Astrocyte (in vitro differentiated cells and primary cell): Measurements from ENCODE around the gene SPAG5. TPM values are rescaled to one million over a fixed set of nuclear protein-coding genes. Genes with fewer than 3 reads are reported as not detected.
A peak's percentile ranks its signal among the peaks of the same experiment; 100 is the strongest.

Source experiments
- DNase-seq: peaks from one replicate; pipeline ENCODE4 v3.0.0-alpha.2; 2010; ENCODE audit warnings: low read depth
- FAIRE-seq: peaks from 2 replicates; lab custom pipeline; 2011; peaks lifted over from hg19 to GRCh38; lab: Jason Lieb, UNC
- H2AFZ ChIP-seq: 2 replicates; pipeline ENCODE4 v1.6.0; 2012; ENCODE audit warnings: low read depth, low read length, inconsistent platforms
- H3K27ac ChIP-seq: 2 replicates; pipeline ENCODE4 v1.5.1; 2011; ENCODE audit warnings: low read depth, low read length, inconsistent platforms
- H3K27me3 ChIP-seq: 2 replicates; pipeline ENCODE4 v1.6.0; 2011; ENCODE audit warnings: low read length, inconsistent platforms; ENCODE audit not compliant: insufficient read depth
- H3K36me3 ChIP-seq: 2 replicates; pipeline ENCODE4 v1.5.1; 2011; ENCODE audit warnings: low read length, inconsistent platforms; ENCODE audit not compliant: insufficient read depth
- H3K4me1 ChIP-seq: 2 replicates; pipeline ENCODE4 v1.5.1; 2011; ENCODE audit warnings: low read length, inconsistent platforms; ENCODE audit not compliant: insufficient read depth
- H3K4me2 ChIP-seq: 2 replicates; pipeline ENCODE4 v1.6.0; 2012; ENCODE audit warnings: low read length, inconsistent platforms
- H3K4me3 ChIP-seq: 2 replicates; pipeline ENCODE4 v1.5.1; 2011; ENCODE audit warnings: low read depth, mild to moderate bottlenecking, low read length, inconsistent platforms; ENCODE audit not compliant: insufficient read depth
- H3K79me2 ChIP-seq: 2 replicates; pipeline ENCODE4 v1.6.0; 2012; ENCODE audit warnings: mild to moderate bottlenecking, low read length, inconsistent platforms; ENCODE audit not compliant: insufficient read depth
- H3K9ac ChIP-seq: 2 replicates; pipeline ENCODE4 v1.6.0; 2012; ENCODE audit warnings: mild to moderate bottlenecking, low read length, inconsistent platforms
- H3K9me3 ChIP-seq: 2 replicates; pipeline ENCODE4 v1.5.1; 2012; ENCODE audit warnings: low read depth, mild to moderate bottlenecking, low read length, inconsistent platforms; ENCODE audit not compliant: insufficient read depth
- H4K20me1 ChIP-seq: 2 replicates; pipeline ENCODE4 v1.6.0; 2012; ENCODE audit warnings: low read length, inconsistent platforms; ENCODE audit not compliant: insufficient read depth
- H3K27ac Mint-ChIP-seq: one replicate; pipeline ENCODE4 v1.8.0; 2021; ENCODE audit warnings: mild to moderate bottlenecking, mixed read lengths; ENCODE audit not compliant: unreplicated experiment
- H3K27me3 Mint-ChIP-seq: one replicate; pipeline ENCODE4 v1.8.0; 2021; ENCODE audit warnings: low read depth, mixed read lengths; ENCODE audit not compliant: unreplicated experiment
- H3K36me3 Mint-ChIP-seq: one replicate; pipeline ENCODE4 v1.8.0; 2021; ENCODE audit warnings: low read depth, mixed read lengths; ENCODE audit not compliant: unreplicated experiment
- H3K4me1 Mint-ChIP-seq: one replicate; pipeline ENCODE4 v1.8.0; 2021; ENCODE audit warnings: low read depth, mixed read lengths; ENCODE audit not compliant: unreplicated experiment
- H3K4me3 Mint-ChIP-seq: one replicate; pipeline ENCODE4 v1.8.0; 2021; ENCODE audit warnings: mild to moderate bottlenecking, moderate library complexity, mixed read lengths; ENCODE audit not compliant: unreplicated experiment
- H3K9me3 Mint-ChIP-seq: one replicate; pipeline ENCODE4 v1.8.0; 2021; ENCODE audit warnings: mild to moderate bottlenecking, mixed read lengths; ENCODE audit not compliant: unreplicated experiment
- EZH2 ChIP-seq: IDR thresholded peaks from 2 replicates; pipeline ENCODE4 v1.6.1; 2012; ENCODE audit warnings: mild to moderate bottlenecking, low read length, inconsistent platforms; ENCODE audit not compliant: insufficient read depth
- total RNA-seq: library from RNA; stranded (reverse); gene quantifications from 2 replicates; pipeline ENCODE4 v1.2.1, GENCODE V29; 2021
- TF ChIP-seq, protein P1 (sequence below): IDR thresholded peaks from 2 replicates; pipeline ENCODE4 v1.5.1; 2011; ENCODE audit warnings: low read depth, mild to moderate bottlenecking, inconsistent platforms, low read length, moderate library complexity; ENCODE audit not compliant: insufficient read depth

The SPAG5 gene
- total RNA-seq, 1 donor from 2014 or later, result 8.7 TPM

DNA sequence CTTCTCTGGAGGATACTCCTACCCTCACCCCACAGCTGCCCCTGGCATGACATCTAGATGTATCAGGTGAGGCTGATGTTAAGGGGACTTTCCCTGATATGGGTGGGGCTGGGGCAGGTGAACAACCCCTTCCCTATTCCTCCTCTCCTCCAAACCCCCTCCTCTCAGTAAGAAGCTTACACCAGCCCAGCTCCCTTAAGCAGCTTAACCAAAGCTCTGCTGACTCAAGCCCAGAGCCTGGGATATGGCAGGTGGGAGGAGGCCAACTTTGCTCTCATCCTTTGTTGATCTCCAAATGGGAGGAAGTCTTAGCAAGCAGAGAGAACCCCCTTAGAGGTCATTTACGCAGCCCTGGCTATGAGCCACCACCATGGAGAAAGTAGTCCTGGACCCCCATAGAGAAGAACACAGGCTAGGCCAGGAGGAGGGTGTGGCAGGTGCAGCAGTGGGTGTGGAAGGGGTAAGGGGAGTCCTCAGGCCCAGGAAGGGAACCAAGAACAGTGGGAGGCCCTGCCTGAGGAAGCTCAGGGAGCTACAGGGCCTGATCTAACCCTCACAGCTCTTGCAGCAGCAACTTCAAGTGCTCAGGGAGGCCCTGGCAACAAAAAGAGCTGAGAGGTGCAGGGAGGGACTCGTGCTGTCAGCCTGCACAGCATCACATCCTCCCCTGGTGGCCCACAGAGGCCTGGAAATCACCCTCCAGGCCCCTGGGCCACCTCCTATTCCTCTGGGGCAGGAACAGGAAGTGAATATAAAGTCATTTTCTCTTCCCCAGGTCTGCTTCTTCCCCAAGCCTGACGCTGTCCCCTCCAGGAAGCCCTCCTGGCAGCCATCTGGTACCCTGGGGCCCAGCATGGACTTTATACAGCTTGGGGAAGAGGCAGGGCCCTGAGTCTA, 49.3 kb downstream of the SPAG5 start:
- TF ChIP-seq, protein P1, sequence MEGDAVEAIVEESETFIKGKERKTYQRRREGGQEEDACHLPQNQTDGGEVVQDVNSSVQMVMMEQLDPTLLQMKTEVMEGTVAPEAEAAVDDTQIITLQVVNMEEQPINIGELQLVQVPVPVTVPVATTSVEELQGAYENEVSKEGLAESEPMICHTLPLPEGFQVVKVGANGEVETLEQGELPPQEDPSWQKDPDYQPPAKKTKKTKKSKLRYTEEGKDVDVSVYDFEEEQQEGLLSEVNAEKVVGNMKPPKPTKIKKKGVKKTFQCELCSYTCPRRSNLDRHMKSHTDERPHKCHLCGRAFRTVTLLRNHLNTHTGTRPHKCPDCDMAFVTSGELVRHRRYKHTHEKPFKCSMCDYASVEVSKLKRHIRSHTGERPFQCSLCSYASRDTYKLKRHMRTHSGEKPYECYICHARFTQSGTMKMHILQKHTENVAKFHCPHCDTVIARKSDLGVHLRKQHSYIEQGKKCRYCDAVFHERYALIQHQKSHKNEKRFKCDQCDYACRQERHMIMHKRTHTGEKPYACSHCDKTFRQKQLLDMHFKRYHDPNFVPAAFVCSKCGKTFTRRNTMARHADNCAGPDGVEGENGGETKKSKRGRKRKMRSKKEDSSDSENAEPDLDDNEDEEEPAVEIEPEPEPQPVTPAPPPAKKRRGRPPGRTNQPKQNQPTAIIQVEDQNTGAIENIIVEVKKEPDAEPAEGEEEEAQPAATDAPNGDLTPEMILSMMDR, result no peak
- TF ChIP-seq EZH2, result no peak
- no peak for FAIRE-seq

DNA sequence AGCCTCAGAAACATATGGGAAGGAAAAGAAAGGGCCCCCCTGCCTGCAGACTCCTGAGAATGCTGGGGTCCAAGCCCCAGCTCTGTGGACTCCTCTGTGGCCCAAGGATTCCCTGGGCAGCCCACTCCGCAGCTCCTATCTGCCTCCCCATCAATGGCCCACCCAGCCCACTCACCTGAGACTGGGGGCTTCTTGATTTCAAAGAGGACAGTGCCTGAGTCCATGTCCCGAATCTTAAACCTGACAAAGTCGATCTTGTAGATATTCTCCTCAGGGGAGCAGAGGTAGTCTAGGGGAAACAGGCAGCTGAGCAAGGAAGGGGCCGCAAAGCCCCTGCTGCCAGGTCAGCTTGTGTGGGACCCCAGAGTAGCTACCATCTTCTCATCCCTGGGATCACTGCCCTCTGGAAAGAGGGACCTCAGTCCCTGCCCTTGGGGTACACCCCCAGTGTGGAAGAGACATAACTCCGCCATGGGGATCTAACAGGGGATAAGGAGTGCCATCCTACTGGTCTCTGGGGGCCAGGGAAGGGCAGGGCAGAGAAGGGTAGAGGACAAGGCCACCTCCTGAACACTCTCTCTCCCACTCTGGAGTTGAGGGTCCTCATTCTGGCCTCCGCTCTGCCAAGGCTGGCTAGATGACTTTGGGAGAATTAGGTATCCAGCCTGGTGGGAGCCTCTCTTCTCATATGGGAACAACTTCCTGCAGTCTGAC, 50.3 kb downstream of the SPAG5 start:
- Histone ChIP-seq H3K27ac (no peak overlapping the region), H2AFZ (no peak overlapping the region), H3K9me3 (no peaks in the 10 kb centered on the region), H3K36me3 (no peaks in the 10 kb centered on the region), H3K79me2 (peaks cover 5% of the 10 kb centered on the region), H3K9ac (no peak overlapping the region), H3K4me3 (no peak overlapping the region), H3K27me3 (no peaks in the 10 kb centered on the region), H4K20me1 (peaks cover 44% of the 10 kb centered on the region), H3K4me2 (no peak overlapping the region), H3K4me1 (peaks cover 7% of the 10 kb centered on the region)
- DNase-seq, result no peak
- no peak for FAIRE-seq
- TF ChIP-seq, protein P1, result no peak
- no peak for TF ChIP-seq EZH2
- peaks cover 6% of the 10 kb centered on the region for H3K36me3 Mint-ChIP-seq
- no peaks in the 10 kb centered on the region for H3K9me3 Mint-ChIP-seq
- H3K27me3 Mint-ChIP-seq, result peaks cover 5% of the 10 kb centered on the region
- peak overlapping the region; percentile 27 for H3K4me3 Mint-ChIP-seq
- H3K4me1 Mint-ChIP-seq, result peaks cover 11% of the 10 kb centered on the region
- H3K27ac Mint-ChIP-seq, result no peak overlapping the region

More for the DNA sequence above, 49.3 kb downstream of the SPAG5 start:
- no peak overlapping the region for H3K27ac ChIP-seq
- H3K36me3 ChIP-seq, result peaks cover 3% of the 10 kb centered on the region
- H2AFZ ChIP-seq, result no peak overlapping the region
- no peak overlapping the region for H3K9ac ChIP-seq
- peaks cover 7% of the 10 kb centered on the region for H3K4me1 ChIP-seq
- H3K36me3 Mint-ChIP-seq, result peaks cover 14% of the 10 kb centered on the region
- H3K4me3 Mint-ChIP-seq, result peak overlapping the region; percentile 34
- H3K27me3 ChIP-seq, result no peaks in the 10 kb centered on the region
- H3K4me1 Mint-ChIP-seq, result peaks cover 11% of the 10 kb centered on the region
- no peak overlapping the region for H3K27ac Mint-ChIP-seq
- peaks cover 3% of the 10 kb centered on the region for H3K27me3 Mint-ChIP-seq
- H3K4me2 ChIP-seq, result no peak overlapping the region
- H4K20me1 ChIP-seq, result peaks cover 44% of the 10 kb centered on the region
- no peak overlapping the region for H3K4me3 ChIP-seq
- no peak for DNase-seq
- no peaks in the 10 kb centered on the region for H3K9me3 Mint-ChIP-seq
- H3K9me3 ChIP-seq, result no peaks in the 10 kb centered on the region
- H3K79me2 ChIP-seq, result peaks cover 5% of the 10 kb centered on the region
